Measurements from ENCODE around the gene MFAP2.
A peak's percentile ranks its signal among the peaks of the same experiment; 100 is the strongest.

MFAP2 gene

GRCh38 chr1:16991571-16991970 is 11.2 kb upstream of the MFAP2 start:
- peaks cover 27% of the 10 kb centered on the region for H3K36me3 ChIP-seq (ENCODE audit: control insufficient read depth, insufficient read depth, low read length)
- H3K9ac ChIP-seq (ENCODE audit: low read depth, low read length), result no peak overlapping the region
- no peaks in the 10 kb centered on the region for H3K9me3 ChIP-seq (ENCODE audit: control insufficient read depth, insufficient read depth, low read length)
- H3K27me3 ChIP-seq (ENCODE audit: control insufficient read depth, insufficient read depth, low read length), result no peaks in the 10 kb centered on the region
- H3K27ac ChIP-seq (ENCODE audit: low read depth, low read length), result no peak overlapping the region
- no peak overlapping the region for H3K4me3 ChIP-seq (ENCODE audit: low read depth, low read length)
- H3K4me1 ChIP-seq (ENCODE audit: control insufficient read depth, insufficient read depth, low read length), result no peaks in the 10 kb centered on the region

- Histone ChIP-seq H3K36me3 (ENCODE audit: control insufficient read depth, insufficient read depth, low read length) (peaks cover 25% of the 10 kb centered on the region), H3K9ac (ENCODE audit: low read depth, low read length) (no peak overlapping the region), H3K27me3 (ENCODE audit: control insufficient read depth, insufficient read depth, low read length) (no peaks in the 10 kb centered on the region), H3K27ac (ENCODE audit: low read depth, low read length) (no peak overlapping the region), H3K9me3 (ENCODE audit: control insufficient read depth, insufficient read depth, low read length) (no peaks in the 10 kb centered on the region), H3K4me3 (ENCODE audit: low read depth, low read length) (no peak overlapping the region), H3K4me1 (ENCODE audit: control insufficient read depth, insufficient read depth, low read length) (no peaks in the 10 kb centered on the region)
Observed at GRCh38 chr1:16989676-16990391, 9.4 kb upstream of the MFAP2 start.

- H3K9ac ChIP-seq (ENCODE audit: low read depth, low read length), result no peak overlapping the region
Observed at GRCh38 chr1:16988210-16988609, 7.8 kb upstream of the MFAP2 start.

GRCh38 chr1:16986962-16987361 is 6.5 kb upstream of the MFAP2 start:
- no peak overlapping the region for H3K27ac ChIP-seq (ENCODE audit: low read depth, low read length)
- H3K4me1 ChIP-seq (ENCODE audit: control insufficient read depth, insufficient read depth, low read length), result no peaks in the 10 kb centered on the region
- H3K9ac ChIP-seq (ENCODE audit: low read depth, low read length), result no peak overlapping the region
- H3K27me3 ChIP-seq (ENCODE audit: control insufficient read depth, insufficient read depth, low read length), result no peaks in the 10 kb centered on the region
- peaks cover 24% of the 10 kb centered on the region for H3K36me3 ChIP-seq (ENCODE audit: control insufficient read depth, insufficient read depth, low read length)
- H3K9me3 ChIP-seq (ENCODE audit: control insufficient read depth, insufficient read depth, low read length), result no peaks in the 10 kb centered on the region
- H3K4me3 ChIP-seq (ENCODE audit: low read depth, low read length), result no peak overlapping the region

More at GRCh38 chr1:16988210-16988609, 7.8 kb upstream of the MFAP2 start:
- Histone ChIP-seq H3K4me3 (ENCODE audit: low read depth, low read length) (no peak overlapping the region), H3K27me3 (ENCODE audit: control insufficient read depth, insufficient read depth, low read length) (no peaks in the 10 kb centered on the region), H3K4me1 (ENCODE audit: control insufficient read depth, insufficient read depth, low read length) (no peaks in the 10 kb centered on the region), H3K27ac (ENCODE audit: low read depth, low read length) (no peak overlapping the region), H3K36me3 (ENCODE audit: control insufficient read depth, insufficient read depth, low read length) (peaks cover 24% of the 10 kb centered on the region), H3K9me3 (ENCODE audit: control insufficient read depth, insufficient read depth, low read length) (no peaks in the 10 kb centered on the region)

GRCh38 chr1:16986560-16986959 is 6.1 kb upstream of the MFAP2 start:
- H3K27ac ChIP-seq (ENCODE audit: low read depth, low read length), result no peak overlapping the region

GRCh38 chr1:16986113-16986512 is 5.7 kb upstream of the MFAP2 start:
- no peak overlapping the region for H3K27ac ChIP-seq (ENCODE audit: low read depth, low read length)
- no peaks in the 10 kb centered on the region for H3K9me3 ChIP-seq (ENCODE audit: control insufficient read depth, insufficient read depth, low read length)
- H3K36me3 ChIP-seq (ENCODE audit: control insufficient read depth, insufficient read depth, low read length), result peaks cover 22% of the 10 kb centered on the region
- H3K27me3 ChIP-seq (ENCODE audit: control insufficient read depth, insufficient read depth, low read length), result no peaks in the 10 kb centered on the region
- H3K4me1 ChIP-seq (ENCODE audit: control insufficient read depth, insufficient read depth, low read length), result no peaks in the 10 kb centered on the region; the same call in 1 of the 2 replicates
- no peak overlapping the region for H3K9ac ChIP-seq (ENCODE audit: low read depth, low read length)
- no peak overlapping the region for H3K4me3 ChIP-seq (ENCODE audit: low read depth, low read length)

More at GRCh38 chr1:16986560-16986959, 6.1 kb upstream of the MFAP2 start:
- no peak overlapping the region for H3K9ac ChIP-seq (ENCODE audit: low read depth, low read length)
- H3K4me3 ChIP-seq (ENCODE audit: low read depth, low read length), result no peak overlapping the region
- H3K27me3 ChIP-seq (ENCODE audit: control insufficient read depth, insufficient read depth, low read length), result no peaks in the 10 kb centered on the region
- H3K9me3 ChIP-seq (ENCODE audit: control insufficient read depth, insufficient read depth, low read length), result no peaks in the 10 kb centered on the region
- H3K4me1 ChIP-seq (ENCODE audit: control insufficient read depth, insufficient read depth, low read length), result no peaks in the 10 kb centered on the region
- H3K36me3 ChIP-seq (ENCODE audit: control insufficient read depth, insufficient read depth, low read length), result peaks cover 24% of the 10 kb centered on the region

GRCh38 chr1:16984717-16985116 is 4.3 kb upstream of the MFAP2 start:
- Histone ChIP-seq H3K27ac (ENCODE audit: low read depth, low read length) (no peak overlapping the region), H3K27me3 (ENCODE audit: control insufficient read depth, insufficient read depth, low read length) (no peaks in the 10 kb centered on the region), H3K9ac (ENCODE audit: low read depth, low read length) (no peak overlapping the region), H3K9me3 (ENCODE audit: control insufficient read depth, insufficient read depth, low read length) (no peaks in the 10 kb centered on the region), H3K4me3 (ENCODE audit: low read depth, low read length) (no peak overlapping the region), H3K36me3 (ENCODE audit: control insufficient read depth, insufficient read depth, low read length) (peaks cover 16% of the 10 kb centered on the region), H3K4me1 (ENCODE audit: control insufficient read depth, insufficient read depth, low read length) (peaks cover 3% of the 10 kb centered on the region; the same call in 1 of the 2 replicates)

GRCh38 chr1:16983649-16984048 is 3.2 kb upstream of the MFAP2 start:
- Histone ChIP-seq H3K36me3 (ENCODE audit: control insufficient read depth, insufficient read depth, low read length) (peaks cover 13% of the 10 kb centered on the region), H3K4me1 (ENCODE audit: control insufficient read depth, insufficient read depth, low read length) (peaks cover 8% of the 10 kb centered on the region), H3K9ac (ENCODE audit: low read depth, low read length) (no peak overlapping the region), H3K27ac (ENCODE audit: low read depth, low read length) (no peak overlapping the region), H3K9me3 (ENCODE audit: control insufficient read depth, insufficient read depth, low read length) (no peaks in the 10 kb centered on the region), H3K4me3 (ENCODE audit: low read depth, low read length) (no peak overlapping the region), H3K27me3 (ENCODE audit: control insufficient read depth, insufficient read depth, low read length) (no peaks in the 10 kb centered on the region)

- no peaks in the 10 kb centered on the region for H3K27me3 ChIP-seq (ENCODE audit: control insufficient read depth, insufficient read depth, low read length)
- H3K4me3 ChIP-seq (ENCODE audit: low read depth, low read length), result no peak overlapping the region
- no peak overlapping the region for H3K9ac ChIP-seq (ENCODE audit: low read depth, low read length)
- H3K27ac ChIP-seq (ENCODE audit: low read depth, low read length), result no peak overlapping the region
- H3K9me3 ChIP-seq (ENCODE audit: control insufficient read depth, insufficient read depth, low read length), result no peaks in the 10 kb centered on the region
- peaks cover 10% of the 10 kb centered on the region for H3K36me3 ChIP-seq (ENCODE audit: control insufficient read depth, insufficient read depth, low read length)
- peaks cover 8% of the 10 kb centered on the region for H3K4me1 ChIP-seq (ENCODE audit: control insufficient read depth, insufficient read depth, low read length)
Observed at GRCh38 chr1:16982902-16983301, 2.5 kb upstream of the MFAP2 start.

GRCh38 chr1:16981269-16981849 is 939 bp upstream of the MFAP2 start:
- no peaks in the 10 kb centered on the region for H3K9me3 ChIP-seq (ENCODE audit: control insufficient read depth, insufficient read depth, low read length)
- H3K27me3 ChIP-seq (ENCODE audit: control insufficient read depth, insufficient read depth, low read length), result no peaks in the 10 kb centered on the region
- peaks cover 8% of the 10 kb centered on the region for H3K4me1 ChIP-seq (ENCODE audit: control insufficient read depth, insufficient read depth, low read length)
- no peak overlapping the region for H3K9ac ChIP-seq (ENCODE audit: low read depth, low read length)
- H3K27ac ChIP-seq (ENCODE audit: low read depth, low read length), result no peak overlapping the region
- H3K36me3 ChIP-seq (ENCODE audit: control insufficient read depth, insufficient read depth, low read length), result peaks cover 22% of the 10 kb centered on the region
- no peak overlapping the region for H3K4me3 ChIP-seq (ENCODE audit: low read depth, low read length)

- H3K27me3 ChIP-seq (ENCODE audit: control insufficient read depth, insufficient read depth, low read length), result no peaks in the 10 kb centered on the region
- peak overlapping the region; percentile 82 for H3K27ac ChIP-seq (ENCODE audit: low read depth, low read length)
- H3K4me1 ChIP-seq (ENCODE audit: control insufficient read depth, insufficient read depth, low read length), result peaks cover 8% of the 10 kb centered on the region
- H3K9me3 ChIP-seq (ENCODE audit: control insufficient read depth, insufficient read depth, low read length), result no peaks in the 10 kb centered on the region
- peak overlapping the region; percentile 74 for H3K9ac ChIP-seq (ENCODE audit: low read depth, low read length)
- peak overlapping the region; percentile 90 for H3K4me3 ChIP-seq (ENCODE audit: low read depth, low read length)
- peaks cover 30% of the 10 kb centered on the region for H3K36me3 ChIP-seq (ENCODE audit: control insufficient read depth, insufficient read depth, low read length)
Observed at GRCh38 chr1:16979475-16980327, 719 bp downstream of the MFAP2 start.
